H1 (cell line): Measurements from ENCODE around the gene MIGA1. TPM values are rescaled to one million over a fixed set of nuclear protein-coding genes. Genes with fewer than 3 reads are reported as not detected.

Source experiments
- TCF12 ChIP-seq: IDR thresholded peaks from 2 replicates; pipeline ENCODE4 v1.6.1; 2011; ENCODE audit warnings: low read depth, mild to moderate bottlenecking, low read length
- ZNF274 ChIP-seq: IDR thresholded peaks from 2 replicates; pipeline ENCODE4 v1.7.0; 2012; ENCODE audit warnings: low read length, borderline replicate concordance; ENCODE audit errors: extremely low read depth
- polyA plus RNA-seq, 7 experiments: library from polyadenylated mRNA; depleted of rRNA in 3 of 7; stranded (reverse) in 5 of 7; unstranded in 2 of 7; fragments of >200 nt in 5 of 7; fragments of 200-250 nt in 2 of 7; gene quantifications; 1 replicate in 5 of 7; 2 replicates in 1 of 7; 4 replicates in 1 of 7; pipeline versions ENCODE4 v1.2.1 to v1.2.3, GENCODE V29; 2011 to 2013; ENCODE audit warnings: missing spikeins in 2 of 7, mixed read lengths in 2 of 7
- total RNA-seq: library from RNA; stranded (reverse); fragmentation: NEBNext Ultra II Directional; extraction: Animal tissue kit (Norgen Biotek cat#: 25700); gene quantifications from 2 replicates; pipeline ENCODE4 v1.2.1, GENCODE V29; 2021

Gene MIGA1
- total and polyA plus RNA-seq, 2 of the 8 experiments (the other 6 are each of a cell fraction or from before 2014, with no cell fraction given): 0.95 to 7.0 TPM

DNA sequence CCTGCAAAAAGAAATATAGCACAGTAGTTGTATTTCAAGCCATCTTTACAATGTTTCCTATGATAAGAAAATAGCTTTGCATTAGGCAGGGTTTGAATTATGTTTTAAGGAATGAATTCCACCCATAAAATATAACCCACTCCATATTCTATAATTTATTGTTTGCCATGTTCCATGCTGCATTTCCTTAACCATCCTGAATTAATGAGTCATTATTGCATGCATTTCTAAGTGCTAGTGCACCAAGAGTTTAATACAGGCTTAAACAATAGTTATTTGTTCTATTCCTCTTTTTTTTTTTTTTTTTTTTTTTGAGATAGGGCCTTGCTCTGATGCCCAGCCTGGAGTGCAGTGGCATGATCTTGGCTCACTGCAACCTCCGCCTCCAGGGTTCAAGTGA is 45.2 kb downstream of the MIGA1 start (continued):
- no peak for TF ChIP-seq ZNF274
- no peak for TF ChIP-seq TCF12
